A549 (cell line): ENCODE measurements around the gene SDSL. TPM values are rescaled to one million over a fixed set of nuclear protein-coding genes. Genes with fewer than 3 reads are reported as not detected.

ENCODE experiments used
- ATAC-seq, 2 experiments: fragments of 200-7000 bp in 1 of 2; fragments of >200 bp in 1 of 2; cut with Nextera tagmentation in 1 of 2; cut with Tn5 transposase in 1 of 2; 3 replicates each; pipeline versions ENCODE4 v1.8.0 to v1.9.1; 2018 to 2020; ENCODE audit warnings: mild to moderate bottlenecking in 1 of 2, moderate library complexity in 1 of 2
- CTCF ChIA-PET: fragments of 300-600 bp; sonication (Branson Sonifier 250); formaldehyde crosslinking; extraction: SDS; loops from one replicate; lab custom pipeline; 2021; ENCODE audit warnings: antibody characterized with exemption, inconsistent platforms; lab: Yijun Ruan, JAX
- POLR2A ChIA-PET: fragments of 350-600 bp; formaldehyde crosslinking; extraction: SDS; loops from one replicate; lab custom pipeline; 2021; ENCODE audit warnings: antibody characterized with exemption, inconsistent platforms; lab: Yijun Ruan, JAX
- DNase-seq, 2 experiments: peaks; one replicate each; pipeline versions ENCODE4 v3.0.0 to v3.0.0-alpha.2; 2011 to 2016; ENCODE audit warnings: low read depth in 1 of 2, low spot score in 1 of 2
- FAIRE-seq: peaks from 2 replicates; lab custom pipeline; 2011; peaks lifted over from hg19 to GRCh38; lab: Jason Lieb, UNC
- H3K27ac ChIP-seq, 2 experiments: fragments of >200 bp; sonication (Bioruptor Twin); formaldehyde crosslinking; 3 replicates each; pipeline ENCODE4 v1.5.1; 2016 to 2017
- H3K4me1 ChIP-seq: fragments of >200 bp; sonication (Bioruptor Twin); formaldehyde crosslinking; 3 replicates; pipeline ENCODE4 v1.6.1; 2016
- H3K4me2 ChIP-seq: fragments of >200 bp; sonication (Bioruptor Twin); formaldehyde crosslinking; 3 replicates; pipeline ENCODE4 v1.6.1; 2016
- H3K4me3 ChIP-seq: fragments of >200 bp; sonication (Bioruptor Twin); formaldehyde crosslinking; 3 replicates; pipeline ENCODE4 v1.5.1; 2016
- H3K9me3 ChIP-seq: fragments of >200 bp; sonication (Bioruptor Twin); formaldehyde crosslinking; 3 replicates; pipeline ENCODE4 v1.6.1; 2016
- CEBPB ChIP-seq, 2 experiments: fragments of >200 bp in 1 of 2; sonication (Bioruptor Twin) in 1 of 2; formaldehyde crosslinking in 1 of 2; IDR thresholded peaks; 2 replicates each; pipeline ENCODE4 v1.6.1; 2012 to 2016
- CHD4 ChIP-seq: fragments of 200-600 bp; sonication (generic); IDR thresholded peaks from 2 replicates; pipeline ENCODE4 v1.6.1; 2016; ENCODE audit warnings: antibody characterized with exemption, mild to moderate bottlenecking, borderline replicate concordance
- EHF ChIP-seq: fragments of 250-450 bp; sonication (Bioruptor Pico); IDR thresholded peaks from 2 replicates; pipeline ENCODE4 v1.5.0; 2020; ENCODE audit warnings: mild to moderate bottlenecking
- ESRRA ChIP-seq: fragments of 150-350 bp; IDR thresholded peaks from 2 replicates; pipeline ENCODE4 v1.6.1; 2014; ENCODE audit warnings: mild to moderate bottlenecking, low read length, borderline replicate concordance
- FOSB ChIP-seq: fragments of 250-450 bp; sonication (Bioruptor Pico); IDR thresholded peaks from 2 replicates; pipeline ENCODE4 v1.5.0; 2020; ENCODE audit warnings: mild to moderate bottlenecking, moderate library complexity
- FOXS1 ChIP-seq: fragments of 250-450 bp; sonication (Bioruptor Pico); IDR thresholded peaks from 2 replicates; pipeline ENCODE4 v1.5.0; 2020; ENCODE audit warnings: mild to moderate bottlenecking, moderate library complexity
- HDAC2 ChIP-seq: fragments of 200-600 bp; sonication (generic); IDR thresholded peaks from 2 replicates; pipeline ENCODE4 v1.6.1; 2016
- HOXA7 ChIP-seq: fragments of 250-450 bp; sonication (Bioruptor Pico); IDR thresholded peaks from 2 replicates; pipeline ENCODE4 v1.5.0; 2020; ENCODE audit warnings: mild to moderate bottlenecking, moderate library complexity
- JUNB ChIP-seq: fragments of >200 bp; sonication (Bioruptor Twin); formaldehyde crosslinking; IDR thresholded peaks from 2 replicates; pipeline ENCODE4 v1.6.1; 2016
- KDM5A ChIP-seq: fragments of 200-600 bp; sonication (generic); IDR thresholded peaks from 2 replicates; pipeline ENCODE4 v1.6.1; 2016; ENCODE audit warnings: antibody characterized with exemption, mild to moderate bottlenecking
- MAZ ChIP-seq: fragments of 150-350 bp; IDR thresholded peaks from 2 replicates; pipeline ENCODE4 v1.6.1; 2014; ENCODE audit warnings: antibody characterized with exemption, low read depth, low read length, borderline replicate concordance
- MYC ChIP-seq: IDR thresholded peaks from 2 replicates; pipeline ENCODE4 v1.6.1; 2012; ENCODE audit warnings: mild to moderate bottlenecking, inconsistent platforms, low read length, improper control_type of control experiment, borderline replicate concordance
- NR3C1 ChIP-seq: fragments of >200 bp; sonication (Bioruptor Twin); formaldehyde crosslinking; IDR thresholded peaks from 3 replicates; pipeline ENCODE4 v1.6.1; 2017
- PHF8 ChIP-seq: fragments of 200-600 bp; sonication (generic); IDR thresholded peaks from 2 replicates; pipeline ENCODE4 v1.6.1; 2016; ENCODE audit warnings: low read depth, mild to moderate bottlenecking, antibody characterized with exemption, moderate library complexity, borderline replicate concordance
- RNF2 ChIP-seq: fragments of 200-600 bp; sonication (generic); IDR thresholded peaks from 2 replicates; pipeline ENCODE4 v1.6.1; 2016; ENCODE audit warnings: low read depth, mild to moderate bottlenecking, antibody characterized with exemption, moderate library complexity, borderline replicate concordance
- SREBF2 ChIP-seq: fragments of 450-650 bp; IDR thresholded peaks from 2 replicates; pipeline ENCODE4 v1.6.1; 2014; ENCODE audit warnings: mild to moderate bottlenecking, moderate library complexity
- TFCP2L1 ChIP-seq: fragments of 250-450 bp; sonication (Bioruptor Pico); IDR thresholded peaks from 2 replicates; pipeline ENCODE4 v1.5.0; 2021; ENCODE audit warnings: mild to moderate bottlenecking
- TP53 ChIP-seq: fragments of 250-450 bp; sonication (Bioruptor Pico); IDR thresholded peaks from 2 replicates; pipeline ENCODE4 v1.5.0; 2021; ENCODE audit warnings: mild to moderate bottlenecking, moderate library complexity
- ZFP36 ChIP-seq: fragments of 450-650 bp; IDR thresholded peaks from 2 replicates; pipeline ENCODE4 v1.6.1; 2014; ENCODE audit warnings: borderline replicate concordance; ENCODE audit not compliant: partially characterized antibody
- ZNF302 ChIP-seq: fragments of 250-450 bp; sonication (Bioruptor Pico); IDR thresholded peaks from 2 replicates; pipeline ENCODE4 v1.9.0; 2021; ENCODE audit warnings: inconsistent platforms, mild to moderate bottlenecking, moderate library complexity
- WGBS: methylation state at CpG from one replicate; pipeline ENCODE4 v1.1.6; 2017; ENCODE audit errors: missing lambda C conversion rate; 5-methylcytosine and 5-hydroxymethylcytosine counted together
- polyA plus RNA-seq, 4 experiments: library from polyadenylated mRNA; depleted of rRNA in 3 of 4; stranded (reverse); fragments of >200 nt; fragmentation: RNase III in 1 of 4; extraction: RNeasy Plus Mini Kit Qiagen cat#74134 plus additional on column Dnase treatment in 1 of 4; gene quantifications; 2 replicates in 3 of 4; 3 replicates in 1 of 4; pipeline ENCODE4 v1.2.3, GENCODE V29; 2011 to 2017
- TF ChIP-seq, protein P1 (sequence below): IDR thresholded peaks from 2 replicates; pipeline ENCODE4 v1.6.1; 2012; ENCODE audit warnings: low read depth, borderline replicate concordance
- TF ChIP-seq, protein P2 (sequence below): IDR thresholded peaks from 2 replicates; pipeline ENCODE4 v1.6.1; 2012
- TF ChIP-seq, protein P3 (sequence below): fragments of >200 bp; sonication (Bioruptor Twin); formaldehyde crosslinking; IDR thresholded peaks from 3 replicates; pipeline ENCODE4 v1.6.1; 2016
- TF ChIP-seq, protein P4 (sequence below): IDR thresholded peaks from 2 replicates; pipeline ENCODE4 v1.6.1; 2012
- TF ChIP-seq, protein P5 (sequence below): fragments of >200 bp; sonication (Bioruptor Twin); formaldehyde crosslinking; IDR thresholded peaks from 3 replicates; pipeline ENCODE4 v1.5.1; 2016

Gene SDSL
- polyA plus RNA-seq, 2 of the 4 experiments (the other 2 are of a cell fraction) = 21.0 to 26.7 TPM

DNA sequence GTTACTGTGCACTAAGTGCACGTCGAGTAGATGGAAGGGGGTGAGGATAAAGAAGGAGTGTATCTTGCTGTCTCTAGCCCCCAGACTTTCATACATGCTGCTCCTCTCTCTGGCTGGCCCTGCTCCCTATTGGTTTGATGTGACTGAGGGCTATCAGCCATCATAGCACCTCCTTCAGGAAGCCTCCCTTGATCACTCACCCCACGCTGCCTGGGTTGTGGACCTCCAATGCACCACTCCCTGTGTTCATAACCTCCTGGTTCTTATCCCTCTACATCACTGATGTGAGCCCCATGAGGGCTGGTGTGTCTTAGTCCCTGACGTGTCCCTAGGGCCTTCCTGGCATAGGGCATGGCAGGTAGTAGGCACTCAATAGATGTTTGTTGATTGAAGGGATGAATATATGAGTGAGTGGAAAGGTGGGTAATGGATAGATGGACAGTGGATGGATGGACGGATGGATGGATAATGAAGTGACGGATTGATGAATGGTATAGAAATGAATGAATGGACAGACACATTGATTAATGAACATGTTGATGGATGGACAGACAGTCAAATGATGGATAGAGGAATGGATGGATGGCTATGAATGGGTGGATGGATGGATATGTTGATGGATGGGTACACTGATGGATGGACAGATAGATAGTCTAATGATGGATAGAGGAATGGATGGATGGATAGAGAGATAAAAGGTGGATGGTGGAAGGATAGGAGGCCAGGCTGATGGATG, 15.0 kb downstream of the SDSL start:
- H3K4me3 ChIP-seq = no peak overlapping the region
- FAIRE-seq (no peak), ATAC-seq (no peak), DNase-seq (no peak)
- no peak overlapping the region for H3K27ac ChIP-seq
- H3K9me3 ChIP-seq = no peaks in the 10 kb centered on the region
- POLR2A ChIA-PET = no interaction called here
- WGBS = 70% methylated on average over 6 of the region's 6 CpGs
- TF ChIP-seq ZFP36 (no peak), KDM5A (no peak)
- TF ChIP-seq, protein P1, sequence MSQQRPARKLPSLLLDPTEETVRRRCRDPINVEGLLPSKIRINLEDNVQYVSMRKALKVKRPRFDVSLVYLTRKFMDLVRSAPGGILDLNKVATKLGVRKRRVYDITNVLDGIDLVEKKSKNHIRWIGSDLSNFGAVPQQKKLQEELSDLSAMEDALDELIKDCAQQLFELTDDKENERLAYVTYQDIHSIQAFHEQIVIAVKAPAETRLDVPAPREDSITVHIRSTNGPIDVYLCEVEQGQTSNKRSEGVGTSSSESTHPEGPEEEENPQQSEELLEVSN = no peak
- no peak overlapping the region for H3K4me2 ChIP-seq
- H3K4me1 ChIP-seq = no peaks in the 10 kb centered on the region
- CTCF ChIA-PET = interaction anchor here (1.1 to 2.1 kb wide), 2 partner anchors 12 to 475 kb away, joined by 5 to 8 read pairs; no protein-coding TSS in a partner anchor

DNA sequence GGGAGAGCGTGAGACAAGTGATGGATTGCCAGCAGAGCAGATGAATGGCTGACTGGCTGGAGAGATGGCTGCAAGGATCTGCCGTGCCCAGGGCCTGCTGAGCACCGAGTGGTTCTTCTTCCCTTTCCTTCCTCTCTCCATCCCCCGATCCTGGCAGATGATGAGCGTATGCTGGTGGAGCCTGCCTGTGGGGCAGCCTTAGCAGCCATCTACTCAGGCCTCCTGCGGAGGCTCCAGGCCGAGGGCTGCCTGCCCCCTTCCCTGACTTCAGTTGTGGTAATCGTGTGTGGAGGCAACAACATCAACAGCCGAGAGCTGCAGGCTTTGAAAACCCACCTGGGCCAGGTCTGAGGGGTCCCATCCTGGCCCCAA, 15.5 kb downstream of the SDSL start:
- POLR2A ChIA-PET = no interaction called here
- 53% methylated on average over 6 of the region's 9 CpGs for WGBS
- no peak for DNase-seq
- H3K9me3 ChIP-seq = no peaks in the 10 kb centered on the region
- TF ChIP-seq PHF8 = no peak
- no peak for TF ChIP-seq MAZ
- no peak for TF ChIP-seq NR3C1
- TF ChIP-seq RNF2 = no peak
- TF ChIP-seq, protein P2, sequence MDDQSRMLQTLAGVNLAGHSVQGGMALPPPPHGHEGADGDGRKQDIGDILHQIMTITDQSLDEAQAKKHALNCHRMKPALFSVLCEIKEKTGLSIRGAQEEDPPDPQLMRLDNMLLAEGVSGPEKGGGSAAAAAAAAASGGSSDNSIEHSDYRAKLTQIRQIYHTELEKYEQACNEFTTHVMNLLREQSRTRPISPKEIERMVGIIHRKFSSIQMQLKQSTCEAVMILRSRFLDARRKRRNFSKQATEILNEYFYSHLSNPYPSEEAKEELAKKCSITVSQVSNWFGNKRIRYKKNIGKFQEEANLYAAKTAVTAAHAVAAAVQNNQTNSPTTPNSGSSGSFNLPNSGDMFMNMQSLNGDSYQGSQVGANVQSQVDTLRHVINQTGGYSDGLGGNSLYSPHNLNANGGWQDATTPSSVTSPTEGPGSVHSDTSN = no peak
- TF ChIP-seq JUNB = no peak
- no peak for TF ChIP-seq TP53
- TF ChIP-seq HOXA7 (CRISPR knock-in tag) = no peak
- TF ChIP-seq, protein P3, sequence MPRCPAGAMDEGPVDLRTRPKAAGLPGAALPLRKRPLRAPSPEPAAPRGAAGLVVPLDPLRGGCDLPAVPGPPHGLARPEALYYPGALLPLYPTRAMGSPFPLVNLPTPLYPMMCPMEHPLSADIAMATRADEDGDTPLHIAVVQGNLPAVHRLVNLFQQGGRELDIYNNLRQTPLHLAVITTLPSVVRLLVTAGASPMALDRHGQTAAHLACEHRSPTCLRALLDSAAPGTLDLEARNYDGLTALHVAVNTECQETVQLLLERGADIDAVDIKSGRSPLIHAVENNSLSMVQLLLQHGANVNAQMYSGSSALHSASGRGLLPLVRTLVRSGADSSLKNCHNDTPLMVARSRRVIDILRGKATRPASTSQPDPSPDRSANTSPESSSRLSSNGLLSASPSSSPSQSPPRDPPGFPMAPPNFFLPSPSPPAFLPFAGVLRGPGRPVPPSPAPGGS = no peak
- TF ChIP-seq FOSB (CRISPR knock-in tag) = no peak
- no peak for TF ChIP-seq ESRRA
- no peak for TF ChIP-seq CEBPB (IDR thresholded peaks at IDR 0.05)
- no peak for TF ChIP-seq TFCP2L1 (CRISPR knock-in tag)
- TF ChIP-seq, all 56 proteins: peak for 0
- ATAC-seq = no peak
- no peaks in the 10 kb centered on the region for H3K4me1 ChIP-seq
- H3K4me3 ChIP-seq = no peak overlapping the region
- CTCF ChIA-PET = interaction anchor here (0.6 to 1.1 kb wide), 3 partner anchors 9 to 85 kb away, joined by 3 to 5 read pairs (median 3); no protein-coding TSS in a partner anchor
- H3K4me2 ChIP-seq = no peak overlapping the region
- H3K27ac ChIP-seq = no peak overlapping the region
- no peak for FAIRE-seq

DNA sequence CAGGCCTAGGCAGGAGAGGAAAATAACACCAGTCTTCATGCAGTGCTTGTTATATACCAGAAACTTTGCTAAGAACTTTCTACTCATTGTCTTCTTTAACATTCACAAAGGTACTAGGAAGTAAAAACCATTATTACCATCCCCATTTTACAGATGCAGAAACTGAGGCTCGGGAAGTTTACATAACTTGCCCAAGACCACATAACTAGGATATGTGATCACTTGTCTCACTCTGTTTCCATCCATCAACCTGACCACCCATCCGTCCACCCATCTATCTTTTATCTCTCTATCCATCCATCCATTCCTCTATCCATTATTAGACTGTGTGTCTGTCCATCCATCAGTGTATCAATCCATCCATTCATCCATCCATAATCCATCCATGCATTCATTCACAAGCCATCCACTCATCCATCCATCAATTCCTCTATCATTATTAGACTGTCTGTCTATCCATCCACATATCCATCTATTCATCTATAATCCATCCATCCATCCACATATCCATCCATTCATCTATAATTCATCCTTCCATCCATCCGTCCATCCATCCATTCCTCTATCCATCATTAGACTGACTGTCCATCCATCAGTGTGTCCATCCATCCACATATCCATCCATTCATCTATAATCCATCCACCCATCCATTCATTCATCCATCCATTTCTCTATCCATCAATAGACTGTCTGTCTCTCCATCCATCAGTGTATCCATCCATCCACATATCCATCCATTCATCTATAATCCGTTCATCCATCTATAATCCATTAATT, 16.5 kb downstream of the SDSL start:
- FAIRE-seq = peak; percentile 77
- H3K27ac ChIP-seq = no peak overlapping the region
- H3K4me1 ChIP-seq = no peaks in the 10 kb centered on the region
- no peaks in the 10 kb centered on the region for H3K9me3 ChIP-seq
- 39% methylated on average over 4 of the region's 4 CpGs for WGBS
- CTCF ChIA-PET = interaction anchor here (0.9 to 1.1 kb wide), 2 partner anchors 10 to 14 kb away, joined by 3 to 5 read pairs; no protein-coding TSS in a partner anchor
- DNase-seq = no peak
- no peak overlapping the region for H3K4me3 ChIP-seq
- ATAC-seq = no peak
- POLR2A ChIA-PET = no interaction called here
- no peak overlapping the region for H3K4me2 ChIP-seq
- TF ChIP-seq CHD4 (no peak), ZNF302 (CRISPR knock-in tag) (no peak), FOXS1 (no peak), SREBF2 (no peak), EHF (CRISPR knock-in tag) (no peak), HDAC2 (no peak), MYC (no peak), ESRRA (no peak), NR3C1 (no peak)
- TF ChIP-seq, protein P2 = no peak
- TF ChIP-seq, protein P4, sequence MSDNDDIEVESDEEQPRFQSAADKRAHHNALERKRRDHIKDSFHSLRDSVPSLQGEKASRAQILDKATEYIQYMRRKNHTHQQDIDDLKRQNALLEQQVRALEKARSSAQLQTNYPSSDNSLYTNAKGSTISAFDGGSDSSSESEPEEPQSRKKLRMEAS = no peak
- TF ChIP-seq, protein P5, sequence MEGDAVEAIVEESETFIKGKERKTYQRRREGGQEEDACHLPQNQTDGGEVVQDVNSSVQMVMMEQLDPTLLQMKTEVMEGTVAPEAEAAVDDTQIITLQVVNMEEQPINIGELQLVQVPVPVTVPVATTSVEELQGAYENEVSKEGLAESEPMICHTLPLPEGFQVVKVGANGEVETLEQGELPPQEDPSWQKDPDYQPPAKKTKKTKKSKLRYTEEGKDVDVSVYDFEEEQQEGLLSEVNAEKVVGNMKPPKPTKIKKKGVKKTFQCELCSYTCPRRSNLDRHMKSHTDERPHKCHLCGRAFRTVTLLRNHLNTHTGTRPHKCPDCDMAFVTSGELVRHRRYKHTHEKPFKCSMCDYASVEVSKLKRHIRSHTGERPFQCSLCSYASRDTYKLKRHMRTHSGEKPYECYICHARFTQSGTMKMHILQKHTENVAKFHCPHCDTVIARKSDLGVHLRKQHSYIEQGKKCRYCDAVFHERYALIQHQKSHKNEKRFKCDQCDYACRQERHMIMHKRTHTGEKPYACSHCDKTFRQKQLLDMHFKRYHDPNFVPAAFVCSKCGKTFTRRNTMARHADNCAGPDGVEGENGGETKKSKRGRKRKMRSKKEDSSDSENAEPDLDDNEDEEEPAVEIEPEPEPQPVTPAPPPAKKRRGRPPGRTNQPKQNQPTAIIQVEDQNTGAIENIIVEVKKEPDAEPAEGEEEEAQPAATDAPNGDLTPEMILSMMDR = no peak
